Heart right ventricle (tissue), 16 donors: ENCODE data around the gene KRTAP4-5. TPM values are rescaled to one million over a fixed set of nuclear protein-coding genes. Genes with fewer than 3 reads are reported as not detected.

Experiments
- ATAC-seq, 8 donors: fragments of 200-7000 bp; cut with Tn5 transposase; one replicate each; pipeline ENCODE4 v1.9.1; 2020; ENCODE audit warnings: mild to moderate bottlenecking in 8 of 8, moderate library complexity in 8 of 8, moderate number of reproducible peaks in 1 of 8
- DNase-seq, 2 donors: peaks; one replicate each; pipeline ENCODE4 v3.0.0-alpha.2; 2020
- H3K27ac ChIP-seq, 10 donors: fragments of 200-600 bp; sonication (generic) in 2 of 10; one replicate each; pipeline versions ENCODE4 v1.5.0 to v1.8.0; 2020 to 2022; ENCODE audit warnings: mild to moderate bottlenecking in 3 of 10
- H3K27me3 ChIP-seq, 7 donors: fragments of 200-600 bp; one replicate each; pipeline ENCODE4 v1.8.0; 2021 to 2022; ENCODE audit warnings: mild to moderate bottlenecking in 2 of 7
- H3K36me3 ChIP-seq, 9 donors: fragments of 200-600 bp; sonication (generic) in 1 of 9; one replicate each; pipeline versions ENCODE4 v1.5.0 to v1.8.0; 2020 to 2022; ENCODE audit warnings: mild to moderate bottlenecking in 2 of 9
- H3K4me1 ChIP-seq, 9 donors: fragments of 200-600 bp; sonication (generic) in 1 of 9; one replicate each; pipeline versions ENCODE4 v1.5.0 to v1.8.0; 2020 to 2022; ENCODE audit warnings: mild to moderate bottlenecking in 4 of 9
- H3K4me3 ChIP-seq, 10 donors: fragments of 200-600 bp; sonication (generic) in 2 of 10; one replicate each; pipeline versions ENCODE4 v1.5.0 to v1.8.0; 2020 to 2022; ENCODE audit warnings: mild to moderate bottlenecking in 7 of 10, moderate library complexity in 2 of 10
- H3K9me3 ChIP-seq, 11 donors: fragments of 200-600 bp in 10 of 11; sonication (generic) in 2 of 11; one replicate each; pipeline versions ENCODE4 v1.5.0 to v1.8.0; 2013 to 2022; ENCODE audit warnings: mild to moderate bottlenecking in 2 of 11, control low read depth in 1 of 11, moderate library complexity in 1 of 11
- CTCF ChIP-seq, 9 donors: fragments of 200-600 bp; sonication (generic) in 2 of 9; IDR thresholded peaks; one replicate each; pipeline versions ENCODE4 v1.5.0 to v1.8.0; 2021 to 2022; ENCODE audit warnings: antibody characterized with exemption in 9 of 9, mild to moderate bottlenecking in 5 of 9, moderate library complexity in 1 of 9
- WGBS, 2 donors: extraction: QIAGEN DNeasy Blood & Tissue Kit; methylation state at CpG; one replicate each; pipeline ENCODE4 v1.1.7; 2013; ENCODE audit warnings: inconsistent platforms in 1 of 2; 5-methylcytosine and 5-hydroxymethylcytosine counted together
- intact Hi-C, 10 donors: fragments of 100-400 bp; cut with DNase I; formaldehyde crosslinking; loops; one replicate each; pipeline versions ENCODE4 v1.11.1 to v1.14.2; 2022
- polyA plus RNA-seq, 2 donors: library from polyadenylated mRNA; stranded (reverse); fragments of 200-250 nt; gene quantifications; one replicate each; pipeline ENCODE4 v1.2.3, GENCODE V29; 2013
- total RNA-seq, 10 donors: library from RNA; stranded (reverse); fragmentation: NEBNext Ultra II Directional in 3 of 10; extraction: Animal tissue kit (Norgen Biotek cat#: 25700) in 3 of 10; gene quantifications; one replicate each; pipeline versions ENCODE4 v1.2.1 to v1.2.4, GENCODE V29; 2021 to 2023
- donor health status: Arrhythmogenic right ventricular cardiomyopathy.
- donor health status: ischemic (EF 13 %, LVEDD 7.1; RV severe dilation, severe dysfunction).
- donor health status: healthy with polysubstance abuse.
- donor health status: DM: no; HTN: yes; CAD: no.
- donor health status: DM: no; HTN: no; CAD: no.
- donor health status: ischemic (EF 25% LVEDD 6.9; RV normal size, moderate dysfunction).
- donor health status: ischemic (EF 25% LVEDD 5.7; RV mildly dilated, moderate dysfunction).
- donor health status: healthy.
- donor health status: DM: yes; HTN: yes; CAD: no.
- donor health status: Ischemic cardiomyopathy.
- donor health status: ischemic (EF 35%, LVEDD 5.7; RV mildly dilated, moderate dysfunction).
- donor health status: nonischemic (EF 11% LVEDD 7.7; RV severe dilation, severe dysfunction).
- donor health status: DM: yes; HTN: yes; CAD: no.
- donor health status: PGD.
- donor health status: ischemic (EF 29% LVEDD 5.4; RV normal size, mild dysfunction).
- donor health status: nonischemic (EF 23%, LVEDD 6.1; RV moderate dilation, normal function).

KRTAP4-5 gene
- total and polyA plus RNA-seq, 12 donors = not detected

GRCh38 chr17:41133880-41134735 is 15.5 kb downstream of the KRTAP4-5 start:
- no peak overlapping the region for H3K27ac ChIP-seq
- DNase-seq = no peak
- H3K4me3 ChIP-seq = no peak overlapping the region
- H3K36me3 ChIP-seq = no peaks in the 10 kb centered on the region
- WGBS, 2 donors = 70 to 72% methylated on average over 2 of the region's 2 CpGs
- peaks cover 0 to 14% (median 4%) of the 10 kb centered on the region in 11 donors for H3K9me3 ChIP-seq
- H3K27me3 ChIP-seq = peaks cover 0 to 11% (median 3%) of the 10 kb centered on the region in 7 donors
- TF ChIP-seq CTCF (IDR thresholded peaks at IDR 0.05) = no peak
- intact Hi-C loops = no loop called here
- no peaks in the 10 kb centered on the region for H3K4me1 ChIP-seq
- ATAC-seq = no peak

- no peak for DNase-seq
- no peak for ATAC-seq
- no peak overlapping the region for H3K27ac ChIP-seq
- no peak overlapping the region for H3K4me3 ChIP-seq
- H3K4me1 ChIP-seq = no peaks in the 10 kb centered on the region
- H3K36me3 ChIP-seq = no peaks in the 10 kb centered on the region
- intact Hi-C loops = no loop called here
- WGBS, 2 donors = 85% methylated on average over 3 of the region's 3 CpGs
- H3K9me3 ChIP-seq = peaks cover 0 to 8% (median 3%) of the 10 kb centered on the region in 11 donors
- TF ChIP-seq CTCF (IDR thresholded peaks at IDR 0.05) = no peak
- H3K27me3 ChIP-seq = peaks cover 0 to 14% (median 3%) of the 10 kb centered on the region in 7 donors
These were observed 17.6 kb downstream of the KRTAP4-5 start for GRCh38 chr17:41131979-41132378.

- Histone ChIP-seq H3K4me3 (no peak overlapping the region), H3K4me1 (no peaks in the 10 kb centered on the region), H3K27ac (no peak overlapping the region), H3K27me3 (peaks cover 0 to 22% (median under 1%) of the 10 kb centered on the region in 7 donors), H3K9me3 (peaks cover 0 to 6% (median 0%) of the 10 kb centered on the region in 11 donors), H3K36me3 (no peaks in the 10 kb centered on the region)
- no peak for TF ChIP-seq CTCF (IDR thresholded peaks at IDR 0.05)
- 53 to 61% methylated on average over 1 of the region's 1 CpG for WGBS, 2 donors
- ATAC-seq (no peak), DNase-seq (no peak)
- intact Hi-C loops = loop anchor here in 1 of 10 donors (10.0 kb wide), 1 partner anchor 57 kb away; the partner anchor contains the start of genes KRTAP4-1 and KRTAP9-1
These were observed 22.3 kb downstream of the KRTAP4-5 start for GRCh38 chr17:41127371-41127770.

GRCh38 chr17:41126412-41126811 is 23.2 kb downstream of the KRTAP4-5 start:
- 86 to 87% methylated on average over 3 of the region's 3 CpGs for WGBS, 2 donors
- no peak overlapping the region for H3K4me3 ChIP-seq
- intact Hi-C loops = loop anchor here in 1 of 10 donors (10.0 kb wide), 1 partner anchor 58 kb away; the partner anchor contains the start of genes KRTAP4-1 and KRTAP9-1
- ATAC-seq = no peak
- TF ChIP-seq CTCF (IDR thresholded peaks at IDR 0.05) = no peak
- H3K4me1 ChIP-seq = no peaks in the 10 kb centered on the region
- H3K27ac ChIP-seq = no peak overlapping the region
- H3K27me3 ChIP-seq = peaks cover 0 to 18% (median 4%) of the 10 kb centered on the region in 7 donors
- H3K36me3 ChIP-seq = no peaks in the 10 kb centered on the region
- DNase-seq = no peak
- H3K9me3 ChIP-seq = peaks cover 0 to 6% (median 0%) of the 10 kb centered on the region in 11 donors
